ENCODE measurements around the gene GABRB2.

GABRB2 gene

DNA sequence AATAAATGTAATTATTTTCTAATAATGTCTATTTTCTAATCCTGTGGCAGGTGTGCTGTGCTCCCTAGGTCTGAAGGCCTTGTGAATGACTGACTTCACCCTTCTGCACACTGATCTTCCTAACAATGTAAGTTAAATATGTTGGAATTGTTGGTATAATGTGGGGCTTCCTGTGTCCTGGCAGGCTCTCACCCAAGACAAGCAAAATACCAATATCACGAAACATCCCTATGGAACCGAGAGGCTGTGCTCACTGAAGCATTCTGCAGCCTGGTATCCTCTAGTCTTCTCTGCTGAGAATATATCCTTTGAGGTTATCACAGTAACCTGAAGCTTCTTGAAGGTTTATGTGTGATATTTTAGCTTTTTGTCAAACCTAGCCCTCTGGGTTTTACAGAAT, 159.4 kb downstream of the GABRB2 start:
- no peaks in the 10 kb centered on the region for H3K9me3 ChIP-seq (ENCODE audit: control insufficient read depth in 1 of 2, low read length in 2 of 2)
- no peaks in the 10 kb centered on the region for H3K27me3 ChIP-seq (ENCODE audit: low read depth, low read length)
- H3K4me3 ChIP-seq (ENCODE audit: low read depth in 1 of 2, low read length in 2 of 2) = no peak overlapping the region
- no peaks in the 10 kb centered on the region for H3K4me1 ChIP-seq (ENCODE audit: control insufficient read depth in 1 of 2, insufficient read depth in 2 of 2, low read length in 2 of 2)
- H3K36me3 ChIP-seq (ENCODE audit: control insufficient read depth in 1 of 2, insufficient read depth in 2 of 2, low read length in 2 of 2) = no peaks in the 10 kb centered on the region
- H3K27ac ChIP-seq (ENCODE audit: low read length) = no peak overlapping the region

- H3K27ac ChIP-seq (ENCODE audit: low read length) = no peak overlapping the region
- no peak overlapping the region for H3K4me3 ChIP-seq (ENCODE audit: low read depth in 1 of 2, low read length in 2 of 2)
- no peaks in the 10 kb centered on the region for H3K36me3 ChIP-seq (ENCODE audit: control insufficient read depth in 1 of 2, insufficient read depth in 2 of 2, low read length in 2 of 2)
- no peaks in the 10 kb centered on the region for H3K4me1 ChIP-seq (ENCODE audit: control insufficient read depth in 1 of 2, insufficient read depth in 2 of 2, low read length in 2 of 2)
- H3K27me3 ChIP-seq (ENCODE audit: low read depth, low read length) = no peaks in the 10 kb centered on the region
- no peaks in the 10 kb centered on the region for H3K9me3 ChIP-seq (ENCODE audit: control insufficient read depth in 1 of 2, low read length in 2 of 2)
Measured at GRCh38 chr5:161385027-161385426, 161.5 kb downstream of the GABRB2 start.

DNA sequence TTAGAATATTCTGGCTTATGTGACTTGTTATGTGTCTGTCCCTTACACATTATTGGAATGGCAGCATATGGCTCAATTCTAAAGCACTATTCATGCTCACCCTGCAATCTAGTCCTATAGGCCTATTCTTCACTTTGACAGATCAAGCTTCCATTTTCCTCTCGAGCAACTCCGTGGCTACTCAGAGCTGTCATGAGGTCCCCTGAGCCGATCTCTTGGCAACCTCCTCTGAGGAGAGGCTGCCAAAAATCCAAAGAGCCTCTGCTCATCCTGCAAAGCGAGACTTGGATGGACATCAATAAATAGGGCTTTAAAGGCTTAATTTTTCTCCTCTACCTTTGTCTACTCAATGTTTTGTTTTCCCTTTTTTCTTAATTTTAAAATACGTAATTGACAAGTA, 163.8 kb downstream of the GABRB2 start:
- Histone ChIP-seq H3K4me3 (ENCODE audit: low read depth in 1 of 2, low read length in 2 of 2) (no peak overlapping the region), H3K27ac (ENCODE audit: low read length) (no peak overlapping the region), H3K36me3 (ENCODE audit: control insufficient read depth in 1 of 2, insufficient read depth in 2 of 2, low read length in 2 of 2) (no peaks in the 10 kb centered on the region), H3K9me3 (ENCODE audit: control insufficient read depth in 1 of 2, low read length in 2 of 2) (no peaks in the 10 kb centered on the region), H3K4me1 (ENCODE audit: control insufficient read depth in 1 of 2, insufficient read depth in 2 of 2, low read length in 2 of 2) (no peaks in the 10 kb centered on the region), H3K27me3 (ENCODE audit: low read depth, low read length) (no peaks in the 10 kb centered on the region)

DNA sequence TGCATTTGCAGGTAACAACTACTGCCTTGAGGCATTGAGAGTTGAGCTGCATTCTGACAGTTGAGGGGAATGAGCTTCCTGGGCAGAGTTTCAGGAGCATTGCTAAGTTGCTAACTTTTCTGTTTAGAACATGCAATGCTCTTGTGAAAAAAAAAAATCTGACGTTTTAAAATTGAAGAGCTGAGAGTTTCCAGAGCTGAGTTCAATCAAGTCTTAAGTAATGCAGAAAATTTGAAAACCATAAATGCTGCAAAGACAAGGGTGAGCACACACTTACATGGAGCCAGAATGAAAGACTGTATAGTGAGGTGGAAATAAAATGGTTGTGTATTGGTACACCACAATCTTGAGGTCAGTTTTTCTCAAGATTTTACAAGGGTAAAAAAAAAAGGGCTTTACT, 166.0 kb downstream of the GABRB2 start:
- H3K36me3 ChIP-seq (ENCODE audit: control insufficient read depth in 1 of 2, insufficient read depth in 2 of 2, low read length in 2 of 2) = no peaks in the 10 kb centered on the region
- H3K27me3 ChIP-seq (ENCODE audit: low read depth, low read length) = no peaks in the 10 kb centered on the region
- H3K4me1 ChIP-seq (ENCODE audit: control insufficient read depth in 1 of 2, insufficient read depth in 2 of 2, low read length in 2 of 2) = no peaks in the 10 kb centered on the region
- no peak overlapping the region for H3K27ac ChIP-seq (ENCODE audit: low read length)
- no peaks in the 10 kb centered on the region for H3K9me3 ChIP-seq (ENCODE audit: control insufficient read depth in 1 of 2, low read length in 2 of 2)
- no peak overlapping the region for H3K4me3 ChIP-seq (ENCODE audit: low read depth in 1 of 2, low read length in 2 of 2)

- no peak overlapping the region for H3K4me3 ChIP-seq (ENCODE audit: low read depth in 1 of 2, low read length in 2 of 2)
- H3K27ac ChIP-seq (ENCODE audit: low read length) = no peak overlapping the region
- no peaks in the 10 kb centered on the region for H3K27me3 ChIP-seq (ENCODE audit: low read depth, low read length)
- no peaks in the 10 kb centered on the region for H3K9me3 ChIP-seq (ENCODE audit: control insufficient read depth in 1 of 2, low read length in 2 of 2)
- no peaks in the 10 kb centered on the region for H3K36me3 ChIP-seq (ENCODE audit: control insufficient read depth in 1 of 2, insufficient read depth in 2 of 2, low read length in 2 of 2)
- H3K4me1 ChIP-seq (ENCODE audit: control insufficient read depth in 1 of 2, insufficient read depth in 2 of 2, low read length in 2 of 2) = no peaks in the 10 kb centered on the region
Measured at GRCh38 chr5:161378701-161379100, 167.8 kb downstream of the GABRB2 start.

GRCh38 chr5:161376034-161376433, 170.5 kb downstream of the GABRB2 start:
- no peak overlapping the region for H3K4me3 ChIP-seq (ENCODE audit: low read depth in 1 of 2, low read length in 2 of 2)
- no peaks in the 10 kb centered on the region for H3K27me3 ChIP-seq (ENCODE audit: low read depth, low read length)
- H3K9me3 ChIP-seq (ENCODE audit: control insufficient read depth in 1 of 2, low read length in 2 of 2) = no peaks in the 10 kb centered on the region
- H3K4me1 ChIP-seq (ENCODE audit: control insufficient read depth in 1 of 2, insufficient read depth in 2 of 2, low read length in 2 of 2) = no peaks in the 10 kb centered on the region
- no peaks in the 10 kb centered on the region for H3K36me3 ChIP-seq (ENCODE audit: control insufficient read depth in 1 of 2, insufficient read depth in 2 of 2, low read length in 2 of 2)
- no peak overlapping the region for H3K27ac ChIP-seq (ENCODE audit: low read length)

- H3K27me3 ChIP-seq (ENCODE audit: low read depth, low read length) = no peaks in the 10 kb centered on the region
- H3K4me1 ChIP-seq (ENCODE audit: control insufficient read depth in 1 of 2, insufficient read depth in 2 of 2, low read length in 2 of 2) = no peaks in the 10 kb centered on the region
- H3K27ac ChIP-seq (ENCODE audit: low read length) = no peak overlapping the region
- H3K4me3 ChIP-seq (ENCODE audit: low read depth in 1 of 2, low read length in 2 of 2) = no peak overlapping the region
- no peaks in the 10 kb centered on the region for H3K9me3 ChIP-seq (ENCODE audit: control insufficient read depth in 1 of 2, low read length in 2 of 2)
- no peaks in the 10 kb centered on the region for H3K36me3 ChIP-seq (ENCODE audit: control insufficient read depth in 1 of 2, insufficient read depth in 2 of 2, low read length in 2 of 2)
Measured at GRCh38 chr5:161373345-161373707, 173.2 kb downstream of the GABRB2 start.

DNA sequence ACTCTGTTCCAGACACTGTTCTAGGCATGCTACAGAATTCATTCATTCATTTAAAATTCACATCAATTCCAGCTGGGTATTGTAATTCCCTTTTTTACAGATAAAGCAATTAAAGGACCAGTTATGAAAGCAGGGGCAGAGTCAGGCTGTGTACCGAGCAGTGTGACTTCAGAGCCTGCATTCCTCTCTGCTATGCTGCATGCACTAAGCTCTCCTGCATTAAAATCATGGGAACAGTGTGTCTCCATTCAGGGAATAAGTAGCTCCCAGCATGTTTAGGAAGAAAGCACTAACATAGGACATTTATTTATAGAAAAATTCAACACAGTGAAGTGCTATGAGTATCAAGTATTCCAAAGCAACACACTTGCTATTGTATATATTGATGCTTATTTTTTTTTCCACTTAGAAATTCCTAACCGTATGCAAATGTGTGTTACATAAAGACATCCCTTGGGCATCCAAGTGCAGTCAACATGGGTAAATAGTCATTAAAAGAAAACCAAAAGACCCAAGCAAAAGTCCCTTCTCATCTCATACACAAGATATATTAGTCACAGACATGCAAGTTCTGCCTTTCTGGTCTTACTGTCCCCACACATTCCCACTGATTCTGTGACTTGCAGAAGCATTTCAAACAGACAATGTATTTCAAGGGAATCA, 173.7 kb downstream of the GABRB2 start:
- Histone ChIP-seq H3K27me3 (ENCODE audit: low read depth, low read length) (no peaks in the 10 kb centered on the region), H3K27ac (ENCODE audit: low read length) (no peak overlapping the region), H3K9me3 (ENCODE audit: control insufficient read depth in 1 of 2, low read length in 2 of 2) (no peaks in the 10 kb centered on the region), H3K36me3 (ENCODE audit: control insufficient read depth in 1 of 2, insufficient read depth in 2 of 2, low read length in 2 of 2) (no peaks in the 10 kb centered on the region), H3K4me3 (ENCODE audit: low read depth in 1 of 2, low read length in 2 of 2) (no peak overlapping the region), H3K4me1 (ENCODE audit: control insufficient read depth in 1 of 2, insufficient read depth in 2 of 2, low read length in 2 of 2) (no peaks in the 10 kb centered on the region)

- Histone ChIP-seq H3K4me1 (ENCODE audit: control insufficient read depth in 1 of 2, insufficient read depth in 2 of 2, low read length in 2 of 2) (no peaks in the 10 kb centered on the region), H3K9me3 (ENCODE audit: control insufficient read depth in 1 of 2, low read length in 2 of 2) (no peaks in the 10 kb centered on the region), H3K27ac (ENCODE audit: low read length) (no peak overlapping the region), H3K4me3 (ENCODE audit: low read depth in 1 of 2, low read length in 2 of 2) (no peak overlapping the region), H3K27me3 (ENCODE audit: low read depth, low read length) (no peaks in the 10 kb centered on the region), H3K36me3 (ENCODE audit: control insufficient read depth in 1 of 2, insufficient read depth in 2 of 2, low read length in 2 of 2) (no peaks in the 10 kb centered on the region)
Measured at GRCh38 chr5:161369022-161369421, 177.5 kb downstream of the GABRB2 start.

GRCh38 chr5:161358446-161358845, 188.1 kb downstream of the GABRB2 start:
- Histone ChIP-seq H3K36me3 (ENCODE audit: control insufficient read depth in 1 of 2, insufficient read depth in 2 of 2, low read length in 2 of 2) (no peaks in the 10 kb centered on the region), H3K4me3 (ENCODE audit: low read depth in 1 of 2, low read length in 2 of 2) (no peak overlapping the region), H3K9me3 (ENCODE audit: control insufficient read depth in 1 of 2, low read length in 2 of 2) (no peaks in the 10 kb centered on the region), H3K27ac (ENCODE audit: low read length) (no peak overlapping the region), H3K4me1 (ENCODE audit: control insufficient read depth in 1 of 2, insufficient read depth in 2 of 2, low read length in 2 of 2) (no peaks in the 10 kb centered on the region), H3K27me3 (ENCODE audit: low read depth, low read length) (no peaks in the 10 kb centered on the region)

DNA sequence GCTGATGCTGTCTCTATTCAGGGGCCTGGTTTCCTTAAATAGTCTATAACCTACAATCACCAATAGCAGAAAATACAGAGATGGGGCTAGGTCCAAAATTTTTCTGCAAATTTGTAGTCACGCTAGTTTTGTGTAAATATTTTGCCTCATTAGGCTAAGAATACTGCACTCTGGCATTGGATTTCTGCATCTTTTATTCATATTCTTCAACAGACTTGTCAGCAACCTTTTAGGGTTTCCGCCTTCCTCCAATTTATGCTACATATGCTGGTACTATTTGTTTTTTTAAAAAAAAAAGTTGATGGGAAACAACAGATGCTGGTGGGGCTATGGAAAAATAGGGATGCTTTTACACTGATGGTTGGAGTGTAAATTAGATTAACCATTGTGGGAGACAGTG, 202.3 kb downstream of the GABRB2 start:
- Histone ChIP-seq H3K36me3 (ENCODE audit: control insufficient read depth in 1 of 2, insufficient read depth in 2 of 2, low read length in 2 of 2) (no peaks in the 10 kb centered on the region), H3K4me1 (ENCODE audit: control insufficient read depth in 1 of 2, insufficient read depth in 2 of 2, low read length in 2 of 2) (no peaks in the 10 kb centered on the region), H3K9me3 (ENCODE audit: control insufficient read depth in 1 of 2, low read length in 2 of 2) (no peaks in the 10 kb centered on the region), H3K27me3 (ENCODE audit: low read depth, low read length) (no peaks in the 10 kb centered on the region), H3K4me3 (ENCODE audit: low read depth in 1 of 2, low read length in 2 of 2) (no peak overlapping the region), H3K27ac (ENCODE audit: low read length) (no peak overlapping the region)

DNA sequence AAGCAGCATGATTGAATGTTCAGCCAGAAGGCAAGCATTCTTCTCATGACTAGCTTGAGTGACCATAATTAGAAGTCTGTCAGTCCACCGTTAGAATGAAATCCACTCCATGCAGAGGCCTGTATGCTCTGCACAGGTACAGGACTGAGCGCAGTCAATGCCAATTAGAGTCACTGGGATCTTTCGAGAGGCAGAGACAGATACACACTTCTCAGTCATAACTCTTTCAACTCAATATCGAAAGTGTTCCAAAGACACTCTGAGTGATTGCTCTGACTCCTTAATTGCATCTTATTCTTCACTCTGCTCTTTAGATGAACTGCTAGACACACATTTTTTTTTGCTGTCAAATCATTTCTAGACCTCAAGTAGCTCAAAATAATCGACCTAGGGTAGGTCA, 203.6 kb downstream of the GABRB2 start:
- Histone ChIP-seq H3K9me3 (ENCODE audit: control insufficient read depth in 1 of 2, low read length in 2 of 2) (no peaks in the 10 kb centered on the region), H3K27ac (ENCODE audit: low read length) (no peak overlapping the region), H3K27me3 (ENCODE audit: low read depth, low read length) (no peaks in the 10 kb centered on the region), H3K4me1 (ENCODE audit: control insufficient read depth in 1 of 2, insufficient read depth in 2 of 2, low read length in 2 of 2) (no peaks in the 10 kb centered on the region), H3K36me3 (ENCODE audit: control insufficient read depth in 1 of 2, insufficient read depth in 2 of 2, low read length in 2 of 2) (no peaks in the 10 kb centered on the region), H3K4me3 (ENCODE audit: low read depth in 1 of 2, low read length in 2 of 2) (no peak overlapping the region)

Measured in muscle layer of duodenum (tissue), 2 donors.